Breast epithelium (tissue), 4 donors: ENCODE results near the gene F11. TPM values are rescaled to one million over a fixed set of nuclear protein-coding genes. Genes with fewer than 3 reads are reported as not detected.

Experiments used
- DNase-seq, 2 donors: peaks; one replicate each; pipeline ENCODE4 v3.0.0-alpha.2; 2019; ENCODE audit warnings: low spot score in 2 of 2
- H3K27ac ChIP-seq, 2 donors: fragments of 200-600 bp; sonication (generic) in 1 of 2; one replicate each; pipeline ENCODE4 v1.5.1; 2016 to 2019; ENCODE audit warnings: mild to moderate bottlenecking in 1 of 2
- H3K27me3 ChIP-seq, 2 donors: fragments of 200-600 bp; sonication (generic) in 1 of 2; one replicate each; pipeline versions ENCODE4 v1.5.1 to v1.6.0; 2017 to 2019; ENCODE audit warnings: control low read depth in 1 of 2, mild to moderate bottlenecking in 1 of 2
- H3K36me3 ChIP-seq: fragments of 200-600 bp; one replicate; pipeline ENCODE4 v1.5.1; 2019
- H3K4me1 ChIP-seq, 2 donors: fragments of 200-600 bp; sonication (generic); one replicate each; pipeline ENCODE4 v1.5.1; 2016 to 2019; ENCODE audit warnings: control low read depth in 1 of 2
- H3K4me3 ChIP-seq, 3 donors: fragments of 200-600 bp; sonication (generic); 1 replicate in 2 of 3; 2 replicates in 1 of 3; pipeline ENCODE4 v1.5.1; 2016 to 2019; ENCODE audit warnings: mild to moderate bottlenecking in 3 of 3, moderate library complexity in 2 of 3
- H3K9me3 ChIP-seq, 2 donors: fragments of 200-600 bp; sonication (generic) in 1 of 2; one replicate each; pipeline ENCODE4 v1.5.1; 2016 to 2019; ENCODE audit warnings: control low read depth in 1 of 2
- POLR2A ChIP-seq: fragments of 450-650 bp; IDR thresholded peaks from one replicate; pipeline ENCODE4 v1.6.1; 2016; ENCODE audit warnings: antibody characterized with exemption, mild to moderate bottlenecking, moderate library complexity
- POLR2AphosphoS5 ChIP-seq, 3 donors: sonication (generic); formaldehyde crosslinking; IDR thresholded peaks; one replicate each; pipeline ENCODE4 v1.6.1; 2017; ENCODE audit warnings: antibody characterized with exemption in 3 of 3
- intact Hi-C: fragments of 100-400 bp; cut with DNase I; formaldehyde crosslinking; loops from one replicate; pipeline ENCODE4 v1.15.1; 2023; ENCODE audit warnings: low total_unique reads
- total RNA-seq, 3 donors: library from RNA; depleted of rRNA; stranded (reverse); fragments of >200 nt; gene quantifications; one replicate each; pipeline ENCODE4 v1.1.0, GENCODE V29; 2016
- TF ChIP-seq, protein P1 (sequence below), 3 donors: fragments of 450-650 bp; IDR thresholded peaks; one replicate each; pipeline ENCODE4 v1.5.1; 2016 to 2017; ENCODE audit warnings: antibody characterized with exemption in 3 of 3, mild to moderate bottlenecking in 3 of 3, moderate library complexity in 3 of 3

Gene F11
- total RNA-seq, 3 donors from 2014 or later, result not detected

DNA sequence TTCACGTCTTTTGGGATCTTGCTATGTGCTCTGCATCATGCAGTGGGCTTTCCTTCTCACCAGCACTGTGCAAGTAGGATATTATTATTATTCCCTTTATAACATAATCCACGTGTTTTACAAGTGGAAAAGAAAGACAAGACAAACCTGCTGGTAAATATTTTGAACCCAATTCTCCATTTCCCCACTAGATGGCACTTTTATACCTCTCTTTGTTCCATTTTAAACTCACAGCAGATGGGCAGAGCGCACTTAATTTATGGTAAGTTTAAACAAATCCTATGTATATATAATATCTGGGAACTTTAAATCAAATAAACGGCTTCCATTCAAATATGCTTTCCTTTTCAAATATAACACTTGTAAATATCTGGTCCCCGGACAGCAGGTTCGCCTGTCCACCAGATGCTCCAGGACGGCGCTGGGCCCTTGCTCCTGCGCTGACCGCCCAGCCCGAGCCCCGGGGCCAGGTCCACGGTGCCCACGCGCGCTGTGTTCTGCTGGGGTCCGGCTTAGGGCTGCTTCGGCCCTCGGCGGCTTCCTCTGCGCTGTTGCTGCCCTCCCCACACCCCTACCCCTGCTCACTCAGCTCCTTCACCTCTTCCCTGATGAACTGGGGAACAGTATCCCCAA, 31.1 kb downstream of the F11 start:
- intact Hi-C loops, result no loop called here
- H3K27ac ChIP-seq, result no peak overlapping the region
- TF ChIP-seq, protein P1, sequence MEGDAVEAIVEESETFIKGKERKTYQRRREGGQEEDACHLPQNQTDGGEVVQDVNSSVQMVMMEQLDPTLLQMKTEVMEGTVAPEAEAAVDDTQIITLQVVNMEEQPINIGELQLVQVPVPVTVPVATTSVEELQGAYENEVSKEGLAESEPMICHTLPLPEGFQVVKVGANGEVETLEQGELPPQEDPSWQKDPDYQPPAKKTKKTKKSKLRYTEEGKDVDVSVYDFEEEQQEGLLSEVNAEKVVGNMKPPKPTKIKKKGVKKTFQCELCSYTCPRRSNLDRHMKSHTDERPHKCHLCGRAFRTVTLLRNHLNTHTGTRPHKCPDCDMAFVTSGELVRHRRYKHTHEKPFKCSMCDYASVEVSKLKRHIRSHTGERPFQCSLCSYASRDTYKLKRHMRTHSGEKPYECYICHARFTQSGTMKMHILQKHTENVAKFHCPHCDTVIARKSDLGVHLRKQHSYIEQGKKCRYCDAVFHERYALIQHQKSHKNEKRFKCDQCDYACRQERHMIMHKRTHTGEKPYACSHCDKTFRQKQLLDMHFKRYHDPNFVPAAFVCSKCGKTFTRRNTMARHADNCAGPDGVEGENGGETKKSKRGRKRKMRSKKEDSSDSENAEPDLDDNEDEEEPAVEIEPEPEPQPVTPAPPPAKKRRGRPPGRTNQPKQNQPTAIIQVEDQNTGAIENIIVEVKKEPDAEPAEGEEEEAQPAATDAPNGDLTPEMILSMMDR (IDR thresholded peaks at IDR 0.05), result peak; percentile 47 to 60 (median 50)
- TF ChIP-seq POLR2AphosphoS5 (IDR thresholded peaks at IDR 0.05), result no peak
- no peaks in the 10 kb centered on the region for H3K4me1 ChIP-seq
- DNase-seq, result no peak
- H3K9me3 ChIP-seq, result no peaks in the 10 kb centered on the region
- no peaks in the 10 kb centered on the region for H3K36me3 ChIP-seq
- no peak overlapping the region for H3K4me3 ChIP-seq
- peaks cover 0 to 7% of the 10 kb centered on the region in 2 donors for H3K27me3 ChIP-seq

DNA sequence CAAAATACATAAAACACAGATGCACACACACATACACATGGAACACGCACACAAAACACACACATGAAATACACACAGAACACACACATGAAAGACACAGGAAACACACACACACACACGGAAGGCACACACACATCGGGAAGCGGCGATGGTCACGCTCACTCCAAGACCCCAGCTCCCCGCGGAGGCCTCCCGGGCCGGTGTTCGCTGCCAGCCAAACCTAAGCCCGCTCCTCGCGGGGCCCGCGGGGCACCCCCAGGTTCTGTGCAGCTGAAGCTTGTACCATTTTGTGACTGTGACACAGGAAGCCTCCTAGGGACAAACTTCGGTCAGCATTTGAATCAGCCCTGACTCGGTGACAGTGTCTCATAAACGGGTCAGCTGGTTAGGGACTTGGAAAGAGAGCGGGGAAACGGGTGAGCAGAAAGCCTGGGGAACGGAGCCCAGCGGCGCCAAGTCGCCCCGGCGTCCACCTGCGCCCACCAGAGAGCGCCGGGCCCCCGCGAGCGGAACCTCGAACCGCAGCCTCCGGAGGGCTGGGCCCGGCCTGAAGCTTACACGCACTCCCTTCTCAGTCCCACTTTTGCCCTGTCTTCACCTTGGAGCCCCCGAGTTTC, 32.1 kb downstream of the F11 start:
- no peak for TF ChIP-seq POLR2A
- TF ChIP-seq POLR2AphosphoS5 (IDR thresholded peaks at IDR 0.05), result no peak
- TF ChIP-seq, protein P1 (IDR thresholded peaks at IDR 0.05), result no peak
- no peaks in the 10 kb centered on the region for H3K4me1 ChIP-seq
- H3K27ac ChIP-seq, result no peak overlapping the region
- no peaks in the 10 kb centered on the region for H3K36me3 ChIP-seq
- intact Hi-C loops, result no loop called here
- H3K4me3 ChIP-seq, result no peak overlapping the region
- no peaks in the 10 kb centered on the region for H3K9me3 ChIP-seq
- no peak for DNase-seq
- H3K27me3 ChIP-seq, result peaks cover 0 to 7% of the 10 kb centered on the region in 2 donors

DNA sequence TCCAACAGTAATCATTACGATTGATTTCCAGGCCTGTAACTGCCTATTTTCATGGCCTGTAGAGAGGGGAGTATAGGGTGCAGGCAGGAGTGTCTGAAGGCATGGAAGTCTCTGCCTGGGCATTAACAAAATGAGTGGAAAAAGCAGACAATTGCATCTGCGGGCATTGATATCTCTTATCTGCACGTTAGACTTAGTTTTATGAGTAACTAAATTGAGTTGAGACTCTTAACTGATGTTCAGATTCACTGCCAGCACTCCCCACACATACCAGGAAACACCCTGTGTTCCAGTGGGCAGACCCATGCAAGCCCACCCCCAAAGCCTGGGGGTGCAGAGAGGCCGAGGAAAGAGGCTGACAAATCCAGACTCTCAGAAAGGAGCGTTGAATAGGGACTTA, 33.3 kb downstream of the F11 start:
- Histone ChIP-seq H3K27ac (no peak overlapping the region), H3K9me3 (no peaks in the 10 kb centered on the region), H3K27me3 (peaks cover 0 to 7% of the 10 kb centered on the region in 2 donors), H3K4me1 (no peaks in the 10 kb centered on the region), H3K4me3 (no peak overlapping the region), H3K36me3 (no peaks in the 10 kb centered on the region)
- TF ChIP-seq, protein P1 (IDR thresholded peaks at IDR 0.05), result no peak
- TF ChIP-seq POLR2AphosphoS5 (IDR thresholded peaks at IDR 0.05) (no peak), POLR2A (no peak)
- DNase-seq, result no peak
- intact Hi-C loops, result no loop called here

DNA sequence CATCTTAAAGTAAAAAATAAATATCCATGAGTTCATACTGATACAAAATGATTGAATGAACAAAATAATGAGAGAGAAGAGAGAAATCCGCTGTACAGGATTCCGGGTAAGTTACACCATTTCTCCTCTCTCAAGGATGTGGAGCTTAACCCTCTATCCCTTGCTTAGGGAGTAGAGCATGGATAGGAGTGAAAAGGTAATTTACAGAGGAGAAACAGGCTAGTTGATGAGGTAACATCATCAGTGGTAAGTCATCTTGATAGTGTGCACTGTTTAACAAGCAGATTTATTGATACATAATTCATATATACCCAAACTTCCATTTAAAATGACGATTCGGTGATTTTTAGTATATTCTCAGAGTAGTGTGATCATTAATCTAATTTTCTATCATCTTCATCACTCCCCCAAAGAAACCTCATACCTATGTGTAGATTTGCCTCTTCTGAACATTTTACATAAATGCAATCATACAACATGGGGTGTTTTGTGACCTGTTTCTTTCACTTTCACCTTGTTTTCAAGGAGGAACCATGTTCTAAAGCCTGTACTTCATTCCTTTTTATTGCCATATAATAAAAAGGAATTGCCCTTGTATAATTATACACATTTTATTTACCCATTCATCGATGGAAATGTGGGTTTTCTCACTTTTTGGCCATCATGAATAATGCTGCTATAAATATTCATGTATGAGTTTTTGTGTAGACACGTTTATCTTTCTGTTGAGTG, 34.8 kb downstream of the F11 start:
- H3K4me3 ChIP-seq, result no peak overlapping the region
- no peaks in the 10 kb centered on the region for H3K4me1 ChIP-seq
- TF ChIP-seq POLR2A (no peak), POLR2AphosphoS5 (IDR thresholded peaks at IDR 0.05) (no peak)
- TF ChIP-seq, protein P1 (IDR thresholded peaks at IDR 0.05), result no peak
- DNase-seq, result no peak
- no peaks in the 10 kb centered on the region for H3K9me3 ChIP-seq
- intact Hi-C loops, result no loop called here
- no peaks in the 10 kb centered on the region for H3K36me3 ChIP-seq
- no peak overlapping the region for H3K27ac ChIP-seq
- peaks cover 0 to 7% of the 10 kb centered on the region in 2 donors for H3K27me3 ChIP-seq

DNA sequence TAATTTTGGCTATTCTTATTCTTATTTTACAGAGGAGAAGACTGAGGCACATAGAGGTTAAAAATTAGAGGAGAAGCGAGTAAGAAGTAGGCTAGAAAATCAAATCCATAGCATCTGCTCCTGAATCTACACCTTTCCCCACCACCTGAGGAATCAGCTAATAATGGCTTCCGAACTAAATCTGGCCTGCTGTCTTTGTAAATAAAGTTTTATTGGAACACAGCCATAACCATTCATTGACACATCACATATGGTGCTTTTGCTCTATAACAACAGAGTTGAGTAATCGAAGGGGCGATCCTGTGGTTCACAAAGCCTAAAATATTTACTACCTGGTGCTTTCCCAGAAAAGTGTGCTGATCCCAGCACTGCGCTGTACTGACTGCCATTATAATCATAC, 38.2 kb downstream of the F11 start:
- intact Hi-C loops, result no loop called here

More for the DNA sequence above, 38.2 kb downstream of the F11 start:
- H3K4me1 ChIP-seq, result no peaks in the 10 kb centered on the region
- DNase-seq, result no peak
- H3K27me3 ChIP-seq, result peaks cover 0 to 4% of the 10 kb centered on the region in 2 donors
- no peak for TF ChIP-seq POLR2AphosphoS5 (IDR thresholded peaks at IDR 0.05)
- no peak for TF ChIP-seq POLR2A
- TF ChIP-seq, protein P1 (IDR thresholded peaks at IDR 0.05), result no peak
- H3K27ac ChIP-seq, result no peak overlapping the region
- no peaks in the 10 kb centered on the region for H3K9me3 ChIP-seq
- no peak overlapping the region for H3K4me3 ChIP-seq
- H3K36me3 ChIP-seq, result no peaks in the 10 kb centered on the region
